Measurements from ENCODE around the gene SSH2.

Gene SSH2

GRCh38 chr17:29761040-29761761 lies 168.8 kb downstream of the SSH2 start:
- TF ChIP-seq CSDC2 (CRISPR knock-in tag; IDR thresholded peaks at IDR 0.05) = no peak
- TF ChIP-seq ZFP30 (CRISPR knock-in tag; IDR thresholded peaks at IDR 0.05) = no peak
- TF ChIP-seq RARB (CRISPR knock-in tag; IDR thresholded peaks at IDR 0.05) = no peak
- TF ChIP-seq ARNTL (CRISPR knock-in tag; IDR thresholded peaks at IDR 0.05; ENCODE audit: borderline replicate concordance, low read depth) = no peak
- TF ChIP-seq CSRNP3 (CRISPR knock-in tag; IDR thresholded peaks at IDR 0.05) = no peak
- no peak for TF ChIP-seq TSHZ2 (CRISPR knock-in tag; IDR thresholded peaks at IDR 0.05)
- no peak for TF ChIP-seq TCF4 (CRISPR knock-in tag; IDR thresholded peaks at IDR 0.05; ENCODE audit: borderline replicate concordance)
- TF ChIP-seq CREB5 (CRISPR knock-in tag; IDR thresholded peaks at IDR 0.05; ENCODE audit: low read depth) = no peak
- TF ChIP-seq ZFP3 (CRISPR knock-in tag; IDR thresholded peaks at IDR 0.05) = no peak
- no peak for TF ChIP-seq ZC3H10 (CRISPR knock-in tag; IDR thresholded peaks at IDR 0.05)
- no peak for TF ChIP-seq TOX (CRISPR knock-in tag; IDR thresholded peaks at IDR 0.05; ENCODE audit: borderline replicate concordance)
- TF ChIP-seq PPARA (CRISPR knock-in tag; IDR thresholded peaks at IDR 0.05; ENCODE audit: borderline replicate concordance) = no peak
- no peak for TF ChIP-seq ESRRG (CRISPR knock-in tag; IDR thresholded peaks at IDR 0.05)
- ATAC-seq = peak; percentile 97

- peak; percentile 32 for ATAC-seq
Measured at GRCh38 chr17:29760279-29761039, 169.6 kb downstream of the SSH2 start.

GRCh38 chr17:29758255-29758654 lies 171.8 kb downstream of the SSH2 start:
- no peak for ATAC-seq
- TF ChIP-seq CSRNP3 (CRISPR knock-in tag; IDR thresholded peaks at IDR 0.05) = no peak
- TF ChIP-seq PATZ1 (CRISPR knock-in tag; IDR thresholded peaks at IDR 0.05; ENCODE audit: borderline replicate concordance) = no peak
- no peak for TF ChIP-seq ESRRG (CRISPR knock-in tag; IDR thresholded peaks at IDR 0.05)
- TF ChIP-seq BACH2 (CRISPR knock-in tag; IDR thresholded peaks at IDR 0.05; ENCODE audit: borderline replicate concordance) = no peak
- no peak for TF ChIP-seq ISL1 (CRISPR knock-in tag; IDR thresholded peaks at IDR 0.05)
- TF ChIP-seq PPARA (CRISPR knock-in tag; IDR thresholded peaks at IDR 0.05; ENCODE audit: borderline replicate concordance) = no peak
- no peak for TF ChIP-seq RARB (CRISPR knock-in tag; IDR thresholded peaks at IDR 0.05)
- no peak for TF ChIP-seq GLIS3 (CRISPR knock-in tag; IDR thresholded peaks at IDR 0.05)
- no peak for TF ChIP-seq ZNF70 (CRISPR knock-in tag; IDR thresholded peaks at IDR 0.05)
- no peak for TF ChIP-seq OSR1 (CRISPR knock-in tag; IDR thresholded peaks at IDR 0.05)
- TF ChIP-seq TSHZ2 (CRISPR knock-in tag; IDR thresholded peaks at IDR 0.05) = no peak

More at GRCh38 chr17:29760279-29761039, 169.6 kb downstream of the SSH2 start:
- TF ChIP-seq ZNF70 (CRISPR knock-in tag; IDR thresholded peaks at IDR 0.05) (peak; percentile 78), PATZ1 (CRISPR knock-in tag; IDR thresholded peaks at IDR 0.05; ENCODE audit: borderline replicate concordance) (no peak)
